Measurements from ENCODE around the gene MTIF2.

MTIF2 gene

DNA sequence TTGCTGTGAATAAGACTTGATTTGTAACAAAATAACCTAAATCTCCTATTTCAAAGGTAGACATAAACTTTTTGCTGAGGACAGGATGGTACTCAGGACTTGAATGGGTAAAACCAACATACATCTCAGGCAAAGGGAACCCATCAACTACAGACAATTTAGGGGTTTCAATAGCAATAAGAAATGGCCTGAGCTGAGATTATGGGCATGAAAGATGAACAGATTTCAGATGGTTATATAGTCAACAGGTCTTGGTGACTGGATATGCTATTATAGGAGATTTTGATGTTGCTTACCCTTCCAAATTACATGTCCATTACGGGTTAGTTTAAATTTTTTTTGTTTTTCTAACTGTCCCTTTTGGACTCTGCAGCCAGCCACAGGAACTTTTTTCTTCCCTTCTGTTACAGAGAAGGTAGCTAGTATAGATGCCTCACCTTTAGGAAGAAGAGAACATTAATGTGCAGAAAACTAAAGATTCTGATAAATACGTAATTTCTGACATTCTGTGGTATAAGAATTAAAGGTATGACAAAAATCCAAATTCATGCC is 32.0 kb downstream of the MTIF2 start:
- DNase-seq (ENCODE audit: low read depth) = no peak
- TF ChIP-seq, protein P1, sequence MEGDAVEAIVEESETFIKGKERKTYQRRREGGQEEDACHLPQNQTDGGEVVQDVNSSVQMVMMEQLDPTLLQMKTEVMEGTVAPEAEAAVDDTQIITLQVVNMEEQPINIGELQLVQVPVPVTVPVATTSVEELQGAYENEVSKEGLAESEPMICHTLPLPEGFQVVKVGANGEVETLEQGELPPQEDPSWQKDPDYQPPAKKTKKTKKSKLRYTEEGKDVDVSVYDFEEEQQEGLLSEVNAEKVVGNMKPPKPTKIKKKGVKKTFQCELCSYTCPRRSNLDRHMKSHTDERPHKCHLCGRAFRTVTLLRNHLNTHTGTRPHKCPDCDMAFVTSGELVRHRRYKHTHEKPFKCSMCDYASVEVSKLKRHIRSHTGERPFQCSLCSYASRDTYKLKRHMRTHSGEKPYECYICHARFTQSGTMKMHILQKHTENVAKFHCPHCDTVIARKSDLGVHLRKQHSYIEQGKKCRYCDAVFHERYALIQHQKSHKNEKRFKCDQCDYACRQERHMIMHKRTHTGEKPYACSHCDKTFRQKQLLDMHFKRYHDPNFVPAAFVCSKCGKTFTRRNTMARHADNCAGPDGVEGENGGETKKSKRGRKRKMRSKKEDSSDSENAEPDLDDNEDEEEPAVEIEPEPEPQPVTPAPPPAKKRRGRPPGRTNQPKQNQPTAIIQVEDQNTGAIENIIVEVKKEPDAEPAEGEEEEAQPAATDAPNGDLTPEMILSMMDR (IDR thresholded peaks at IDR 0.05; ENCODE audit: insufficient read depth, low read depth, low read length, missing control alignments) = no peak
- H3K4me3 ChIP-seq (ENCODE audit: low read length) = no peak overlapping the region

DNA sequence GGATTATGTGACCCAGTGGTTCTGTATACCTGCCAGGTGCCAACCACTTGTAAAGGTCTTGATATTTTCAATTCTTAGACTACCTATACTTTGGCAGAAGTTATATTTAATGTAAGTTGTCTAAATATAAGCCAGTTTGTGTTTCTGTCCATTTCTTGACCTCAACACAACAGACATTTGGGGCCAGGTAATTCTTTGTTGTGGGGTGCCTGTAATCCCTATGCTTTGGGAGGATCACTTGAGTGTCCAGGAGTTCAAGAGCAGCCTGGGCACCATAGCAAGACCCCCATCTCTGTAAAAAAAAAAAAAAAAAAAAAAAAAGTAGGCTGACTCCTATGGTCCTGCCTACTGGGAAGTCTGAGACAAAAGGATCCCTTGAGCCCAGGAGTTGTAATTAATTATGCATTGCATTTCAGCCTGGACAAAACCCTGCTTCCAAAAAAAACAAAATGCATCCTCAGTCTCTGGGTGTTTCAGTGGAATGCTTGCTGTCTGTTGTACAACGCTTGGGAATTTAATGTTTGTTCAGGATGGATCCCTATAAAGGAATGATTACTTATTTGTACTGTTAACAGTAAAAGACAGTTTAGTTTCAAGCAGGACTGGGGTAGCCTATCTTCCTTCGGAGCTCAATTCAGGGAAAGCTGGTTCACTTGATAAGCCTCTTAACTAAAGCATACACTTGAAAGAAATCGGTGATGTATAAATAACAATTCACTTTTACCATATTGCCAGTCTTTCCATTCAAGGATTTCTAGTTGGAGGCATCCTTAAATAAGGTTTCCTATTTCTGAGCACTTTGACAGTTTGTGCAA is 33.1 kb downstream of the MTIF2 start:
- TF ChIP-seq, protein P1 (IDR thresholded peaks at IDR 0.05; ENCODE audit: insufficient read depth, low read depth, low read length, missing control alignments) = no peak
- no peak overlapping the region for H3K4me3 ChIP-seq (ENCODE audit: low read length)
- no peak for DNase-seq (ENCODE audit: low read depth)

DNA sequence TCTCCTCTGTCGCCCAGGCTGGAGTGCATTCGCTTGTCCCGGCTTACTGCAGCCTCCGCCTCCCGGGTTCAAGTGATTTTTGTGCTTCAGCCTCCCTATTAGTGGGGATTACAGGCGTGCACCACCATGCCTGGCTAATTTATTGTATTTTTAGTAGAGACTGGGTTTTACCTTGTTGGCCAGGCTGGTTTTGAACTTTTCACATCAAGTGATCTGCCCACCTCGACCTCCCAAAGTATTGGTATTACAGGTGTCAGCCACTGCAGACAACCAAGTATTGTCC is 35.4 kb downstream of the MTIF2 start:
- H3K4me3 ChIP-seq (ENCODE audit: low read length) = peak overlapping the region; percentile 96
- TF ChIP-seq, protein P1 (IDR thresholded peaks at IDR 0.05; ENCODE audit: insufficient read depth, low read depth, low read length, missing control alignments) = no peak

DNA sequence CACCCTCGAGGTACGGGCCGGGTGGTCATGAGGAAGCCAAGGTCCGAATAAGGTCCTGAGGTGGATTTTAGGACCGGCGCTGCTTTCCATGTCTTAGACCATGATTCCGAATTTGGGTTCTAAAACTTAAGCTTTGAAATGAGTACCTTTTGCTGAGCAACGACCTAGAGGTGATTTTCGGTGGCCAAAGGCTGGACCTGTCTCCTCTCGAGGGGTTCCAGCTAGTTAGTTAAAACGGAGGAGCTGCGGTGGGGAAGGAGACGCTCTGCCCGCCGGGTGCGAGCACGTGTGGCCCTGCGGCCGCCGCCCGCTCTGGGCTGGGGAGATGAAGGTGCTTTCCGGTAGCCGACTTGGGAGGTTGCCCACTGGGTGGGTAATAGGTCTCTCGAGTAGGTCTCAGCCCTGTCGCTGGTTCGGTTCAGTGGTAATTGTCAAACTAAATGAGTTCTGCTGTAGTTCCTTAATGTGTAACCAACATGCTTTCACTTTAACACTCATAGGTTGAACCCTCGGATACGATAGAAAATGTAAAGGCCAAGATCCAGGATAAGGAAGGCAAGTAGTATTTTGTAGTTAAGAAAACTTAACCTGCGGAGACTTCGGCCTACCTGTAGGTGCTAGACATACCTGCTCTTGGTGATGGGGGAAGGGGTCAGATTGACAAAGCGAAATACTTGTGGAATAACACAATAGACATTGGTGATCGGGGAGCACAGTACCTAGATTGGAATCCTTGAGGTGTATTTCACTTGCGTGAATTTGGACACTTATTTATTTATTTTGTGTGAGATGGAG is 36.0 kb downstream of the MTIF2 start:
- peak; percentile 39 for DNase-seq (ENCODE audit: low read depth)
- H3K4me3 ChIP-seq (ENCODE audit: low read length) = peak overlapping the region; percentile 96
- TF ChIP-seq, protein P1 (IDR thresholded peaks at IDR 0.05; ENCODE audit: insufficient read depth, low read depth, low read length, missing control alignments) = no peak

More for the DNA sequence above, 35.4 kb downstream of the MTIF2 start:
- no peak for DNase-seq (ENCODE audit: low read depth)

DNA sequence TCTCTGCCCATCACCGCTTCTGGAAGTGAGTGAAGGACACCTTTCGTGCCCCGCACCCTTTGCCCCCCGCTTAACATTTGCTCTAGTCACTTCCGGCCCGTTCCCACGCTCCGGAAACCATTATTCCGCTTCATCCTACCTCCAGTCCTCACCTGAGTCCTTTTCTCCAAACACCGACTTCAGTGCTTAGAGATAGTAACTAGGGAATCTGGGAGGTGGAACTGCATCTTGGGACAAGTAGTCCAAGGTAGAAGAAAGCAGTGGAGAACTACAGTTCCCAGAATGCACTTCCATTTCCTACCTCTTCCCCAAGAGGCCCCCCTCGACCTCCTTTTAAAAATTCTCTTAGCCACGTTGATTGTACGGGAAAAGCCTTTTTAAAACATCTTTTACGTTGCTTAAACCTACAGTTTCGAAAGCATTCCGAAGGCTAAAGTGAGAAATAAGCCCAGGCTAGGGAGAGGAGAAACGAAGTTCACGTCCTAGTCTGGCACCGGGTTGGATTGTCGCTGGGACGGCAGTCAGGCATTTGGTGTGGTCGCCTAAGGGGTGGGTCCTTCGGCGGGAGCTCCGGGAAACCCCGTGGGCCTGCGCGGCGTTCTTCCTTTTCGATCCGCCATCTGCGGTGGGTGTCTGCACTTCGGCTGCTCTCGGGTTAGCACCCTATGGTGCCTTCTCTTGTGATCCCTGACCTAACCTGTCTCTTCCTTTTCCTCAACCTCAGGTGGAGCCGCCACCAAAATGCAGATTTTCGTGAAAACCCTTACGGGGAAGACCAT is 36.8 kb downstream of the MTIF2 start, which contains the start of the genes CLHC1 and RPS27A:
CLHC1 (minus strand) TSS at position 210 of the 779 bp plus-strand sequence. CDS start 9,882 bp downstream, outside the sequence.
RPS27A (plus strand) TSS at position 605 of the 779 bp plus-strand sequence; CDS start at position 742, 137 bp downstream.
- peak within 1 kb of the TSS; percentile 96 for H3K4me3 ChIP-seq (ENCODE audit: low read length)
- TF ChIP-seq, protein P1 (IDR thresholded peaks at IDR 0.05; ENCODE audit: insufficient read depth, low read depth, low read length, missing control alignments) = peak; percentile 1
- peak; percentile 99 for DNase-seq (ENCODE audit: low read depth)

DNA sequence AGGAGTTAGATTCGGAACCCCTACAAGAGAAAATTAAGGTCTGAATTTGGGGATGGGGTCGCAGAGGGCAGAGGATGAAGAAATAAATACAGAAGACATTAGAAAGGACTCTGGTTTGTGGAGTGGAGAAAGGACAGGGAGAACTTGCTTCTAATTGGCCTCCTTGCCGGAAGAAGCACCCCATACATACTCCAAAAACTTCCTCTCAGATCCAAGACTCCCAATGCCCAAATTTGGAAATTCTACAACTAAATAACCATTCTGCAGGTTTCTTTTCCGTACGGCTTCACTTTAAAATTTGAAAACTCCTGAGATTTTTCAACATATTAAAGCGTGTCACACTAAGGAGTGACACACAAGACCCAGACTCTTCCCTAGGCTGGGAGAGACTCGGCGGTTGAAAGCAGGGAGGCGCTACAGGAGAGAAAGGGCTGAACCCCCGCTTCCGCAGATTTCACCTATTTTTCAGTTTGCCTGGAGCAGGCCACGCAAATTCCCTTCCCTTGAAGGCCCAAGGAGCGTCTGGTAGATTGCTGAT is 37.4 kb downstream of the MTIF2 start:
- TF ChIP-seq, protein P1 (IDR thresholded peaks at IDR 0.05; ENCODE audit: insufficient read depth, low read depth, low read length, missing control alignments) = no peak
- H3K4me3 ChIP-seq (ENCODE audit: low read length) = peak overlapping the region; percentile 96
- DNase-seq (ENCODE audit: low read depth) = no peak
